ENCODE data around the gene BTBD9.

The BTBD9 gene

GRCh38 chr6:38170666-38171355 is 468.9 kb downstream of the BTBD9 start:
- DNase-seq = peak; percentile 49

GRCh38 chr6:38169977-38170526 is 469.7 kb downstream of the BTBD9 start:
- peak; percentile 88 for DNase-seq

- no peak for DNase-seq
These were observed 470.3 kb downstream of the BTBD9 start for GRCh38 chr6:38169221-38169976.

GRCh38 chr6:38168699-38169098 is 471.0 kb downstream of the BTBD9 start:
- no peak for DNase-seq

- DNase-seq = no peak
These were observed 471.6 kb downstream of the BTBD9 start for GRCh38 chr6:38168126-38168525.

GRCh38 chr6:38167598-38167997 is 472.1 kb downstream of the BTBD9 start:
- no peak for DNase-seq

GRCh38 chr6:38166411-38167240 is 473.1 kb downstream of the BTBD9 start:
- no peak for DNase-seq

GRCh38 chr6:38164671-38165108 is 475.0 kb downstream of the BTBD9 start:
- no peak for DNase-seq

- no peak for DNase-seq
These were observed 475.6 kb downstream of the BTBD9 start for GRCh38 chr6:38164131-38164481.

- no peak for DNase-seq
These were observed 476.3 kb downstream of the BTBD9 start for GRCh38 chr6:38163186-38164130.

- no peak for DNase-seq
These were observed 477.1 kb downstream of the BTBD9 start for GRCh38 chr6:38162493-38163185.

- DNase-seq = no peak
These were observed 477.8 kb downstream of the BTBD9 start for GRCh38 chr6:38161754-38162492.

GRCh38 chr6:38161331-38161730 is 478.4 kb downstream of the BTBD9 start:
- no peak for DNase-seq

GRCh38 chr6:38160831-38161230 is 478.9 kb downstream of the BTBD9 start:
- DNase-seq = no peak

- no peak for DNase-seq
These were observed 480.1 kb downstream of the BTBD9 start for GRCh38 chr6:38159596-38159995.

- DNase-seq = no peak
These were observed 480.9 kb downstream of the BTBD9 start for GRCh38 chr6:38158762-38159350.

GRCh38 chr6:38157905-38158304 is 481.8 kb downstream of the BTBD9 start:
- DNase-seq = no peak

- no peak for DNase-seq
These were observed 482.7 kb downstream of the BTBD9 start for GRCh38 chr6:38156818-38157565.

- no peak for DNase-seq
These were observed 484.0 kb downstream of the BTBD9 start for GRCh38 chr6:38155621-38156204.

Data from NCI-H345 (cell line).